LNCAP (cell line): ENCODE measurements around the gene ABHD2.

Experiments
- CTCF ChIP-seq: fragments of 450-650 bp; IDR thresholded peaks from 2 replicates; pipeline ENCODE4 v1.5.1; 2017; ENCODE audit warnings: mild to moderate bottlenecking

ABHD2 gene

DNA sequence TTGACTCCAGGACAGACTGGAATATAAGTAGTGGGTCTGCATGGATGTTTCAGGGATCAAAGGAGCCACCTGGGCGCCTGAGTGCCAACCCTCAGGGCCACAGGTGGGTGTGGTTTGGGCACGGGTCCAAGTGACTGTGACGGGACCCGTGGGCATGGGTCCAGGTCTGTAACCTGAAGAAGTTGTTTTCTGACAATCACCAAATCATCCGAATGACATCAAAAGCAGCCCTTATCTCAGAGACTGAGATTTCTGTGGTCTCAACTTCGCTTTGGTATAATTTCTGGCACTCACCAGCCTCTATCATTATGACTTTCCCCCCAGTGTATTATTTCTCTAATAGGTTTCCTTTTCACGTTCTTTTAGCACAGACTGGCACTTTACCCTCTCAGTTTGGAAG is 108.7 kb downstream of the ABHD2 start:
- no peak for TF ChIP-seq CTCF

- no peak for TF ChIP-seq CTCF
Observed at GRCh38 chr15:89197503-89197971, 109.3 kb downstream of the ABHD2 start.

GRCh38 chr15:89198196-89198595 is 109.9 kb downstream of the ABHD2 start:
- no peak for TF ChIP-seq CTCF

DNA sequence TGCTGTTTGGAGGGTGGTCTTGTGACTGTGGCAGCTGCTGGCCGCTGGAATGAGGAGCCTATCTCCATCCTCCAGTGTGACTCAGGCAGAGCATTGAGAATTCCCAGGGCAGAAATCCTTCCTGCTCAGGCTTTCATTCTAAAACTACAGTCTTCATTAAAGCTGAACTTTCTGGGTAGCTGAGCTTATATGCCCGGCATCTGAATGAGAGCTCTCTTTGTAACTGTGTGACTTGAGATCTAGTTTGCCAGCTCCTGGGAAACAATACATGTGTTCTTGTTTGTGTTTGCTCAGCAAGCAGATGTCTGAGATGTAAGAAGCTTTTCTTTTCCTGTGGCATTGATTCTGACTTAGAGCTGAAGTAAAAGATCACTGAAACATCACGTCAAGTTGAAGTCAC is 110.7 kb downstream of the ABHD2 start:
- TF ChIP-seq CTCF: no peak

GRCh38 chr15:89199746-89200145 is 111.5 kb downstream of the ABHD2 start:
- no peak for TF ChIP-seq CTCF

- TF ChIP-seq CTCF: no peak
Observed at GRCh38 chr15:89200182-89200581, 111.9 kb downstream of the ABHD2 start.

GRCh38 chr15:89201465-89202005 is 113.3 kb downstream of the ABHD2 start:
- TF ChIP-seq CTCF: no peak

DNA sequence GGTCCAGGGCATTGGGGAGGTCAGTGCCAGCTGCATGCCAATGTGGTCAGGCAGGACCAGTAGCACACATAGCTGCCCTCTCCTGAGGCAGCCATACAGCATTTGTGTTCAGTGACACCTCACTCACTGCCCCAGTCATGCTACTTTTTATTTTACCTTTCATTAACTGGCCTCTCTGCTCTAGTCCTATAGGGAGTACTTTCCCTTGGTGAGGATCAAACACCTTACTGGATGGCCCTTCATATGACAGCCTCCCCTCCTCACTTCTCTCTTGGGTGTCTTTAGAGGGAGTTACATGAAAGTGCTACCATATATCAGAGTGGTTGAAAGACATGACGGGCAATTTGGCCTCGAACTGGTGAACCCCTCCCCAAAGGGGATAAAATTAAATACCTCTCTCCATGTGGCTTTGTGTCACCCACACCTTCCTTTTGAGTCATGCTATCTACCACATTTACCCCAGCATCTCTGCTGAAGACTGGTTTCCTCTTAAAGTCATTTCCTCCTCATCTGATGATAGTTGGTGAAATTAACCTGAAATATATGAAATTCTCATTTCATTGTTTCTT is 115.5 kb downstream of the ABHD2 start:
- TF ChIP-seq CTCF: no peak
